SJSA1 (cell line): ENCODE data around the gene SPCS3. TPM values are rescaled to one million over a fixed set of nuclear protein-coding genes. Genes with fewer than 3 reads are reported as not detected.

ENCODE experiments used
- DNase-seq, 2 experiments: peaks; one replicate each; pipeline ENCODE4 v3.0.0-alpha.2; 2015 to 2020; ENCODE audit warnings: low spot score in 2 of 2, low read depth in 1 of 2
- H3K27ac ChIP-seq: fragments of 250-450 bp; sonication (Bioruptor Pico); 2 replicates; pipeline ENCODE4 v1.5.1; 2020; ENCODE audit warnings: mild to moderate bottlenecking, moderate library complexity
- H3K27me3 ChIP-seq: fragments of 250-450 bp; sonication (Bioruptor Pico); replicated peaks from 2 replicates; pipeline ENCODE4 v1.5.1; 2020; ENCODE audit warnings: mild to moderate bottlenecking, moderate library complexity
- H3K36me3 ChIP-seq: fragments of 250-450 bp; sonication (Bioruptor Pico); 2 replicates; pipeline ENCODE4 v1.5.1; 2020; ENCODE audit warnings: mild to moderate bottlenecking
- H3K4me1 ChIP-seq: fragments of 250-450 bp; sonication (Bioruptor Pico); replicated peaks from 2 replicates; pipeline ENCODE4 v1.6.1; 2021; ENCODE audit warnings: mild to moderate bottlenecking
- H3K4me3 ChIP-seq: fragments of 250-450 bp; sonication (Bioruptor Pico); 2 replicates; pipeline ENCODE4 v1.5.1; 2020; ENCODE audit warnings: mild to moderate bottlenecking
- H3K9me3 ChIP-seq: fragments of 250-450 bp; sonication (Bioruptor Pico); replicated peaks from 2 replicates; pipeline ENCODE4 v1.5.1; 2020; ENCODE audit warnings: mild to moderate bottlenecking
- total RNA-seq: library from RNA; depleted of rRNA; stranded (reverse); fragments of >200 nt; shearing (Covaris generic); gene quantifications from 2 replicates; pipeline ENCODE4 v1.2.3, GENCODE V29; 2014; rRNA removed

The SPCS3 gene
- total RNA-seq, 1 experiment from 2014 or later, result 100 TPM

GRCh38 chr4:176380352-176381157 lies 60.8 kb downstream of the SPCS3 start:
- H3K27me3 ChIP-seq, result no peaks in the 10 kb centered on the region
- DNase-seq, result no peak
- no peak overlapping the region for H3K4me3 ChIP-seq
- no peak overlapping the region for H3K27ac ChIP-seq
- peaks cover 9% of the 10 kb centered on the region for H3K4me1 ChIP-seq
- no peaks in the 10 kb centered on the region for H3K36me3 ChIP-seq
- no peaks in the 10 kb centered on the region for H3K9me3 ChIP-seq

Other genes starting within 250 kb of the SPCS3 start
- gene SPATA4, start 124.4 kb upstream of the SPCS3 start, total RNA-seq, result not detected in 2 replicates
- gene ASB5, start 50.7 kb upstream of the SPCS3 start, total RNA-seq, result 1.4 TPM in 1 of 2 replicates, not detected in the other